ENCODE results near the gene TMEM151A. TPM values are rescaled to one million over a fixed set of nuclear protein-coding genes. Genes with fewer than 3 reads are reported as not detected.

TMEM151A gene
- total RNA-seq, 2 experiments from 2014 or later, result 0.11 to 0.14 TPM

GRCh38 chr11:66282468-66283455, 8.9 kb upstream of the TMEM151A start:
- H3K27ac Mint-ChIP-seq, result peak overlapping the region; percentile 81
- H3K36me3 Mint-ChIP-seq (ENCODE audit: low read depth), result peaks cover 10% of the 10 kb centered on the region
- DNase-seq (peak; percentile 99 to 100 (median 100)), ATAC-seq (ENCODE audit: poor library complexity) (peak; percentile 80)
- ChIA-PET CTCF (interaction anchor here (0.7 to 2.7 kb wide), 18 partner anchors 8 to 570 kb away, joined by 3 to 54 read pairs (median 4); partner anchors contain the start of genes BRMS1, KAT5, MRPL11 and MUS81), POLR2A (interaction anchor here (0.9 to 6.5 kb wide), 6 partner anchors 8 to 393 kb away, joined by 3 to 34 read pairs (median 4); partner anchors contain the start of genes RAB1B and TMEM151A)
- Histone ChIP-seq H3K36me3 (ENCODE audit: insufficient read depth, low read length) (peaks cover 11% of the 10 kb centered on the region), H3K9me3 (ENCODE audit: control insufficient read depth in 1 of 2, insufficient read depth in 1 of 2, low read length in 2 of 2) (no peaks in the 10 kb centered on the region), H3K4me3 (ENCODE audit: low read length) (no peak overlapping the region), H3K27me3 (ENCODE audit: control insufficient read depth in 1 of 2, insufficient read depth in 2 of 2, low read length in 2 of 2) (no peaks in the 10 kb centered on the region), H3K4me1 (ENCODE audit: insufficient read depth, low read length) (peaks cover 52% of the 10 kb centered on the region), H3K27ac (ENCODE audit: low read depth in 1 of 2, low read length in 2 of 2) (peak overlapping the region in 1 of 2 donors; percentile 53)
- H3K4me3 Mint-ChIP-seq, result peak overlapping the region; percentile 79
- peaks cover 40% of the 10 kb centered on the region for H3K4me1 Mint-ChIP-seq (ENCODE audit: low read depth)
- H3K27me3 Mint-ChIP-seq, result no peaks in the 10 kb centered on the region
- peak; percentile 91 for TF ChIP-seq CTCF (IDR thresholded peaks at IDR 0.05)
- H3K9me3 Mint-ChIP-seq, result no peaks in the 10 kb centered on the region
- intact Hi-C loops (cut with DNase I, micrococcal nuclease), result loop anchor here (1.0 to 10.0 kb wide), 3 partner anchors 14 to 428 kb away; partner anchors contain the start of genes CFL1 (in 1 of the 2) and RAB1B (in 1 of the 2)

GRCh38 chr11:66283461-66284105, 8.1 kb upstream of the TMEM151A start:
- Histone ChIP-seq H3K27ac (ENCODE audit: low read depth in 1 of 2, low read length in 2 of 2) (no peak overlapping the region), H3K27me3 (ENCODE audit: control insufficient read depth in 1 of 2, insufficient read depth in 2 of 2, low read length in 2 of 2) (no peaks in the 10 kb centered on the region), H3K4me3 (ENCODE audit: low read length) (no peak overlapping the region), H3K9me3 (ENCODE audit: control insufficient read depth in 1 of 2, insufficient read depth in 1 of 2, low read length in 2 of 2) (no peaks in the 10 kb centered on the region), H3K36me3 (ENCODE audit: insufficient read depth, low read length) (peaks cover 11% of the 10 kb centered on the region), H3K4me1 (ENCODE audit: insufficient read depth, low read length) (peaks cover 57% of the 10 kb centered on the region)
- CTCF ChIA-PET, result interaction anchor here (1.0 to 1.9 kb wide), 4 partner anchors 10 to 155 kb away, joined by 3 to 54 read pairs (median 4); partner anchors contain the start of gene MRPL11
- POLR2A ChIA-PET, result interaction anchor here (0.9 to 6.5 kb wide), 4 partner anchors 15 to 394 kb away, joined by 3 to 34 read pairs (median 6); partner anchors contain the start of gene RAB1B
- peaks cover 10% of the 10 kb centered on the region for H3K36me3 Mint-ChIP-seq (ENCODE audit: low read depth)
- no peak for ATAC-seq (ENCODE audit: poor library complexity)
- DNase-seq, result peak in 1 of 14 experiments; percentile 50
- peaks cover 40% of the 10 kb centered on the region for H3K4me1 Mint-ChIP-seq (ENCODE audit: low read depth)
- H3K4me3 Mint-ChIP-seq, result no peak overlapping the region
- H3K27me3 Mint-ChIP-seq, result no peaks in the 10 kb centered on the region
- TF ChIP-seq CTCF (IDR thresholded peaks at IDR 0.05), result no peak
- peak overlapping the region; percentile 81 for H3K27ac Mint-ChIP-seq
- intact Hi-C loops (cut with DNase I, micrococcal nuclease), result loop anchor here in 1 of 2 experiments (10.0 kb wide), 1 partner anchor 429 kb away; the partner anchor contains the start of gene CFL1
- H3K9me3 Mint-ChIP-seq, result no peaks in the 10 kb centered on the region

- H3K27me3 Mint-ChIP-seq, result peaks cover 5% of the 10 kb centered on the region
- H3K9me3 ChIP-seq (ENCODE audit: control insufficient read depth in 1 of 2, insufficient read depth in 1 of 2, low read length in 2 of 2), result no peaks in the 10 kb centered on the region
- no peaks in the 10 kb centered on the region for H3K9me3 Mint-ChIP-seq
- peaks cover 53% of the 10 kb centered on the region for H3K4me1 ChIP-seq (ENCODE audit: insufficient read depth, low read length)
- H3K27ac Mint-ChIP-seq, result no peak overlapping the region
- no peak for TF ChIP-seq CTCF (IDR thresholded peaks at IDR 0.05)
- H3K4me3 ChIP-seq (ENCODE audit: low read length), result no peak overlapping the region
- H3K27ac ChIP-seq (ENCODE audit: low read depth in 1 of 2, low read length in 2 of 2), result no peak overlapping the region
- peaks cover 44% of the 10 kb centered on the region for H3K4me1 Mint-ChIP-seq (ENCODE audit: low read depth)
- ChIA-PET CTCF (no interaction called here), POLR2A (interaction anchor here (0.6 kb wide), 1 partner anchor 24 kb away, joined by 3 read pairs; no protein-coding TSS in a partner anchor)
- peaks cover 11% of the 10 kb centered on the region for H3K36me3 ChIP-seq (ENCODE audit: insufficient read depth, low read length)
- peaks cover 10% of the 10 kb centered on the region for H3K36me3 Mint-ChIP-seq (ENCODE audit: low read depth)
- H3K4me3 Mint-ChIP-seq, result no peak overlapping the region
- DNase-seq, result no peak
- H3K27me3 ChIP-seq (ENCODE audit: control insufficient read depth in 1 of 2, insufficient read depth in 2 of 2, low read length in 2 of 2), result no peaks in the 10 kb centered on the region
- no peak for ATAC-seq (ENCODE audit: poor library complexity)
- intact Hi-C loops (cut with DNase I, micrococcal nuclease), result loop anchor here in 1 of 2 experiments (10.0 kb wide), 1 partner anchor 430 kb away; the partner anchor contains the start of gene CFL1
These were observed 7.1 kb upstream of the TMEM151A start for GRCh38 chr11:66284526-66285078.
